CD4-positive, alpha-beta T cell treated with Interleukin-21 for 1 hour (primary cell): ENCODE results near the gene MPC1L.

ENCODE experiments used
- DNase-seq: peaks from one replicate; pipeline ENCODE4 v3.0.0-alpha.2; 2020

The MPC1L gene

DNA sequence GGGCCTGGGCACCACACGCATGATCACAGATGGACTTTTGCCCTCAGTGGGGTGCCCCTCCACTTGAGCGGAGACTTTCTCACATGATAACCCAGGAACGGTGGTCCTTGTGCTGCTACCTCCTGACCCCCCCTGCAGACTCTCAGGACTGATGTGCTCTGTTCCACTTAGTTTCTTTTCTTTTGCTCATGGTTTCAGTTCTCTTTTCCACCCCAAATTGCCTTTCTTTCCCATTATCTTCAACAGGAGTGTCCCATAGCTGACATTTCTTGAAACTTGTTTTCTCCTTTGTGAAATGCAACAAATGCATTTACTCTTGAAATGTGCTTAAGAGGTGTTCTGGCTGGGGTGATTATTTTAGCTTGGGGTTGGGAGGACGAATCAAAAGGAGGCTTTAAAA, 9.0 kb downstream of the MPC1L start:
- DNase-seq, result no peak

DNA sequence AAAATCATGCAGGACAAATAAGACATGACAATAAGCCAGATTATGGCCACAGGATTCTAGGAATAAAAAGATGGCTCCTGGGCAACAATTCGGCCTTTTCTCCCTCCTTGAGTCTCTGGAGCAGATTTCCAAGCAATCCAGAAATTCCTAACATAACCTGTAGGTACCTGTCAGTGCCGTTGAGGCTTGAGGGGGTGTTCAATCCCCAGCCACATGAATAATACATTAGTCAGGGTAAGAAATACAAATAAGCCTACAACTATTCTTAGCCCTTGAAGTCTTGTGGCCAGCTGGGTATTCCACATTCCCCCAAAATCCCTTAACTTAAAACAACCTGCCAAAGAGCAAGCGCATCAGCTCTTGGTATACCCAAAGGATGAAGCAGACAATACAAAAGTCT, 14.5 kb downstream of the MPC1L start:
- DNase-seq, result no peak

DNA sequence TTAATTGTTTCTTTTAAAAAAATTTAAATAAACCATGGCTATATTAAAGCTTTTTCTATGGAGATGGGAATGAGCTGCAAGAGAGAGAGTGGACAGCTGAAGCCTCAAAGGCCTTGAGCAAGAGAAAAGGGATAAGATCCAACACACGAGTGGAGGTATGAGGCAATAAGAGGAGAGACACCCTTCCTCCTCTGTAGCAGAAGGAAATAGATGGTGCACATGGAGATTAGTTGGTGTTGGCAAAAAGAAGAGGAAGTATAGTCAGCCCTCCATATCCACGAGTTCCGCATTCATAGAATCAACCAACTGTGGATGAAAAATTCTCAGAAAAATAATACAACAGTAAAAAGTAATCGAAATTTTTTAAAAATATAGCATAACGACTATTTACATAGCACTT, 20.9 kb downstream of the MPC1L start:
- no peak for DNase-seq

DNA sequence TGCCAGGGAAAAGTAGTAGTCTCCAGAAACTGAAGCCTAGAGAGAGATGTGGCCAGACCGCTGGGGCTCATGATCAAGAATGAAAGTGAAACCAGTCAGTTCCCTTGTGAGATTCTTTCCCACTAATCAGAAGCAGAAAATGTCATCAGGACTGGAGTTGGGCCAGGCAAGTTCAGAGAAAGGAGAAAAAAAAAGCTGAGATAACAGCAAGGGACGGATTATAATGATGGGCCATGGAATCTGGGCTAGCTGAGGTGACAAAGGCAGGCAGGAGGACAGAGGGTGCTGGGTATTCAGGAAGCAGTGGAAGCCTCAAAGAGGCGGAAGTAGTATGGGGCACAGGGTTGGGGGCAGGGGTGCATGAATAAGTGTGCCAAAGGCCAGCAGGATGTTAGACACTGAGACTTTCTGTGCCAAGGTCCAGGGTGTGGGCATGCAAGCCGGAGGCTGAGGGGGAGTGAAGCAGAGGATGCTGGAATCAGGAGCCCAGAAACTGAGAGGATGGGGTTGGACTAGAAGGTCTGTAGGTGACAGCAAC, 21.7 kb downstream of the MPC1L start:
- peak; percentile 54 for DNase-seq

DNA sequence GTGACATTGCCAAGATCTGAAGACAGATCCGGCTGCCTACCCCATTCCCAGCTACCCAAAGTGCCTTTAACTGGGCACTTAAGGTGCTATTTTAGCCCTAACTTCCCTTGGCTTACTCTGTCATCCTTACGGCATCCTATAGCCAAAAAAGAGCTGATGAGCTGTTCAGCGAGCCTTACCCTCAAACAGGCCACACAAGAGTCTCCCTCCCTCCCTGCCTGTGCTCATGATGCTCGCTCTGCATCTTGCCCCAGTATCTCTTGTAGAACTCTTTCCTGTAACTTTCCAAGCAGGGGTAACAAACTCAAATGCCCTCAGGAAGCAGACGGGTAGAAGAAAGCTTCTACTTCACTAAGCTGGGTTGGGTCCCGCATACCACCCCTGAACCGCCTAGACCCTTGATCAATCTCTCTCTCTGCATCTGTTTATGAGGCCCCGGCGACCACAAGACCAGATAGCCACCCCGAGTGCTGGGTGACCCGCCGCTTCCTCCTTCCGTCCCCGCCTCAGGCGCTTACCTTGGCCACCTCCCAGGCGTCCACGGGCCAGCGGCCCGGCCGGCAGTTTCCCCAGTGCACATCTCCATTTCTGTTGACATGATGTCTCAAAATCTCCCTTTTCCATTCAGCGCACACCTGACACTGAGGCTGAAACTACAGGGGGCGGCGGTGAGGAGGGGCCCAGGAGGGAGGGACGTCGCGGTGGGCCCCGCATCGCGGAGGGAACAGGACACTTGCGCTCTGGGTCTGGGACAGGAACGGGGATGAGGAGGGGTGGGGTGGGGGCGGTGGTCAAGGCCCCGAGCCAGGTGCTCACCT, 23.5 kb downstream of the MPC1L start:
- peak; percentile 26 for DNase-seq

DNA sequence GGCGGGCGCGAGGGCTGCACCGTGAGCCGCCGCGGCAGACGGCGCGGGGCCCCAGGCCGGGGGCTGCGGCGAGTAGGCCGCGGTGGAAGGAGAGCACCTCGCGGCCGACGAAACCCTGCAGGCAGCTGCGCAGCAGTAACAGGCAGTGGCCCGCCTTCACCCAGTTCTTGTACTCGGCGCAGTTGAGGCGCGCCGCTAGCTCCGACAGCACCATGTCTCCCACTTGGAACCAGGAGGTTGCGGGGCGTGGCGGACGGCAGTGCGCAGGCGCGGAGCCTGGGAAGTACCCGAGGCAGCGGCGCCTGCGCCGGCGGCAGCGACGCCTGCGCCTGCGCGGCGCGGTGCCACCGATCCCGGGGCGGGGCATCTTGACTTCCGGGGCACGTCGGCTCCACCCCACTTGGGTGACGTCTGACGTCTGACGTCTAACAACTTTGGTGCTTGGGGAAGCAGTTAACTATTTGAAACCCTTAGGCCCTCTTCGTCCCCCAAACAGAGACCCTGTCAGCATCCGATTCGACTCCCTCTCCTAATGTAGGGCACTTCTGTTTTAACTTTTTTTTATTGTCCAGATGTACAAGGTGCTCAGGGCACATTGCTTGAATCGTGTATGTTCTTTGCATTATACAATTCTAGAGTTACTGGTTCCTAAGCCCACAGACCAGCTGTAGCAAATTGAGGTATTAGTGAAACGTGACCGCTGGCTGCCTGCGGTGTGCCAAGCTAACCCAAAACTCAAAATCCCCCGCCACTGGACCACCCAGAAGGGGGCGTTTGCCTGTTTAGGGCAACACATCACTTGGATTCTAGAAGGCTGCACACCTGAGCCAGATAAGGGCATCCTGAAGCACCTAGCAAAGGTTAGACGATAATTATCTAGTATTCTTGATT, 24.3 kb downstream of the MPC1L start, which contains the start of gene CXorf38:
TSS of gene CXorf38 (minus strand) at position 255 of the 891 bp plus-strand sequence. CDS start at position 214, 41 bp downstream.
- peak; percentile 92 for DNase-seq

DNA sequence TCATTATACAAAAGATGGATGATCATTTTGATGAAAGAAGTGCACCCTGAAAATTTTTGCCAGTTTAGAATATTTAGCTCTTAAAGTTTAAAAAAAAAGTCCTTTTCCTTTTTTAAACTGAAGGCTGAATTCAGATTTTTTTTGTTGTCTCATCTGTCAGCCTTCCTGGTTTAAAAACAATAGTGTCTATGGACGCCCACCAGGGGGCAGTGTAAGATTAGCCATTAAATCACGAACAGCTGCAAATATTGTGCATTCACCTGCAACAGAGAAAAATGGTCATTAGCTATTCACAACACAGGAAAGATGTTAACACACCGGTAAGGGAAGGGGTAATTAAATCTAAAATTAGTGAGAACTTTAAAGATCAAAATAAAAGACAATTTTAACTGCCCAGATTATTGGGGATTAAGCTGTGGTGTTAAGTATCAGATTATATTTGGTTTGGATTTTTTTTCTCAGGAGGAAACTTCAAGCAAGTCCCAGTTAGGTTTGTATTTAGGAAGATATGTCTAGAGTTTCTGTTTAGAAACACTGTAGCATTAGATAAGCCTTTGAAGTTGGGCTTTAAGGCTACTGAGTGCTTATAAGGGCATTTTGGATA, 28.5 kb downstream of the MPC1L start:
- peak; percentile 75 for DNase-seq

DNA sequence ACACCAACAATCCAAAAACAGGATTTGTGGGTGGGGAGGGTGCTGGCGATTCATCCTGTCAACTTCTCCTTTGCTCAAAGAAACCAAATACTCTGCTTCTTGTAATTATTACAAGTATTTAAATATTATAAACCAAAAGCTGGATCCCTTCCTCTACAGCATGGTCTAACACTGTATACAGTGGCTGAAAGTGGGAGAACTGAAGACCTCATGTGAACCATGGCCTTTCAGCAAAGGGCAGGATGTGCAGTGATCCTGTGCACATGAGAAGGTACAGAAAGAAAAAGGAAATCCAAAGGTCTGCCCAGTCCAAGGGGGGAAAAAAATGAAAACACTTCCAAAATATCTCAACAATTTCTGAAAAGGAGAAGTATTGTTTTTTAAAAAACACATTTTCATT, 29.4 kb downstream of the MPC1L start:
- no peak for DNase-seq

DNA sequence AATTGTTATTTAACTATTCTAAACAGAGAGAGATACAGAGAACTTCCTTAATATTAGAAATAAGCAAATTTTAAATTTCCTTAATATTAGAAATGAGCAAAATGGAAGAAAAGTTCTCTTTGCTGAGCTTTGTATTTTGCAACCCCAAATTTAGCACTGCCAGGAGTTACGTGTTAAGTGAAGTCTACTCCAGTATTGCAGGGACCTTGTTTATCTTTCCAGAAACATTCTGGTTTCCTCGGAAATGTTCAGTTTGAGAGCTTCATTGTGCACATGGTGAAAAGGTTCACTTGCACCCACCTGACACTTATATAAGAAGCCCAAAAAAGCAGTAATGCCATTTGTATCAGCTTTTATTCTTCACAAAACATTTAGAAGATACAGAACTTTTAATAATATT, 30.3 kb downstream of the MPC1L start:
- DNase-seq, result no peak

DNA sequence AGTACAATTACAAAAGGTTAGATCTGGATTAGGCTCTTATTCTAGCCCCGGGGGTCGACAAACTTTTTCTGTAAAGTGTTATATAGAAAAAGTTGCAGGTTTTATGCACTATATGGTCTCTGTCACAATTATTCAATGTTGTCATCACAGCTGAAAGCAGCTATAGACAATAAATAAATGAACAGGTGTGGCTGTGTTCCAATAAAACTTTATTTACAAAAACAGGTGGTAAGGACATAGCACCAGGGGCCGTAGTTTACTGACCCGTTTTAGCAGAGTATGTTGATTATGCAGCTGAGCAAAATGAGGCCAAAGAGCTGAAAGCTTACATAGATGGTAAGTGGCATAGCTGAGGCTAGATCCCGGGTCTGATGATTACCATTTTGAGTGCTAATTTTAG, 37.2 kb downstream of the MPC1L start:
- DNase-seq, result no peak

DNA sequence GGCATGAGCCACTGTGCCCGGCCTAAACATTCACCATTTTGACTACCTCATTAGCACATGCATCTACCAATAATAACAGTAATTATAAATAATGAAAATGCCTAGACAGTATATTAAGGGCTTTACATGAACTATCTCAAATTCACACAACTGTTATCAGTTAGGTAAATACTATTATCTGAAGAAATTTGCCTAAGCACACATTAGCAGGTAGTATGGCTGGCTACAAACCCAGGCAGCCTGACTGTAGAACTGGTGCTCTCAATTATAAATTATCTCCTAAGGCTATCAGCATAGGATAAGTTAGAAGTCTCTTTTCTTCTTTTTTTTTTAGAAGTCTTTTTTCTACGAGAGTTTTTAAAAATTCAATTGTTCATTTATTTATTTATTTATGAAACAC, 38.3 kb downstream of the MPC1L start:
- DNase-seq, result no peak

DNA sequence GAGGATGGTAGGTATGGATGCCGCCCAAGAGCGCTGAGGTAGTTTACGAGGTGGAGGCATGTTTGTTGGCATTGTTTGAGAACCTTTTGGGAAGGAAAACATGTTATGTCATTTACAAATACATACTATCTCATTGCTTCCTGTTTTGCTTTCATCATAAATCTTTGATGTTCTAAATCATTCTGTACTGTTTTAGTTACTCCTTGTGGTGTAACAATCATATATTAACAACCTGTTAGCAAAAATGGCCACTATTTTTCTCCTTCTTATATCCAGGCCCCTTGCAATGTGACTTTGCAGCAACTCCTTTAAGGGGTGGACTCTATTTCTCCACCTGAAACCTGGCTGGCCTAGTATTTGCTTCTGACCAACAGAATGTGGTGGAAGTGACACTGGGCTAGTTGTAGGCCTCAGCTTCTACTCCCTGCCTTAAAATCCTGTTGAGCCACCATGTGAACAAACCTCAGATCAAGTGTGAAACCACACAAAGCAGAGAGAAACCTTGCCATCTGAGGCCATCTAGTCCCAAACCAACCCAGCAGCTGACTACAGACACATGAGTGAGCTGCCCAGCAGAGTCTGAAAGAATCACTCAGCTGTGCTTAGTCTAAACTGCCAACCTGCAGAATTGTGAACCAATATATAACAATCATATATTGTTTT, 40.0 kb downstream of the MPC1L start:
- DNase-seq, result peak; percentile 18

DNA sequence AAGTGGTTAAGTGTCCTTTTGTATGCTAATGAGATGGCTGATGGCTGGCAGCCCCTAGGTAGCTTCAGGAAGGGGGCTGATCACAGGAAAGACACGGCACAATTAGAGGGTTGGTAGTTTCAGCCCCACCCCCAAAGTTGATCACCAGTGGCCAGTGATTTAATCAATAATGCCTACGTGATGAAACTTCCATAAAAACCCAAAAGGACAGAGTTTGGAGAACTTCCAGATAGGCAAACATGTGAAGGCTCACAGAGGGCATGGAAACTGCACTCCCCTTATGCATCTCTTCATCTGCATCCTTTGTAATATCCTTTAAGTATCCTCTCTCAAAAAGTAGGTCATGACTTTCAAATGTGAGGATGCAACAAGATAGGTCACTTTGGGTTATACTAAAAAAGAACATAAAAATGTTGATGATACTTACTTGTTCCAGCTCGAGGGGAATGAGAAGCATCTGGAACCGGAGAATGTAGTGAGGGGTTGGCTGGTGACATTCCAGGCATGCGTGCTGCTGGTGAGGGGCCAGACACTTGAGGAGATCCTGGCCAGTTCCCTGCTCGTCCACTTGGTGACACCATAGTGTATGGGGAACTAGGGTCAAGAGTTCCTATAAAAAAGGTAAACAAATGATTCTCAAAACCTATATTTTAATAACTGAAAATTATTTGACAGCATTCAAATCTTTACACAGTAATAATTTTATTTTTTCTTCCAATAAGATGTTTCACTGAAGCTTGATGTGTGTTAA, 40.8 kb downstream of the MPC1L start:
- DNase-seq, result no peak

DNA sequence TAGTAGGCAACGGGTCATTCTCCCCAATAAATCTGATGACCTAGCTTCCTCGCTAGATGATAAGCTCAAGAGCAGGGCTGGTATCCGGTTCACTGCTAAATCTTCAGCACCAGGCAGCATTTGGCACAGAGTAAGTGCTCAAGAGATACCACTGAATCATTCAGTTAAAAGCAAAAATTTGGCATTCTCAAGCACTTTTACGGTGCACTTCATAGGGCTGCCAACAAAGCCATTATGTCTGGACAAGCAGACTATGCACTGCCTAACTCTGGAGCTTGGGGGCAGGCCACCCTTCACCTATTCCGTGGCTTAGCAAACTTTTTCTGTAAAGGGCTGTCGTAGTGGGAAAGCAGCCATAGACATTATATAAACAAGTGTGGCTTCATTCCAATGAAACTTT, 47.9 kb downstream of the MPC1L start:
- DNase-seq, result no peak
